ENCODE results near the gene EPN3.

EPN3 gene

GRCh38 chr17:50584116-50584515 lies 51.6 kb downstream of the EPN3 start:
- Histone ChIP-seq H3K9me3 (ENCODE audit: control insufficient read depth, low read length) (peaks cover 4% of the 10 kb centered on the region), H3K27ac (ENCODE audit: low read depth, low read length, severe bottlenecking) (no peak overlapping the region), H3K4me1 (ENCODE audit: control insufficient read depth, insufficient read depth, low read length, poor library complexity, severe bottlenecking) (no peaks in the 10 kb centered on the region), H3K4me3 (ENCODE audit: extremely low read depth, insufficient read depth, low read length, poor library complexity, severe bottlenecking) (no peak overlapping the region), H3K36me3 (ENCODE audit: control insufficient read depth, insufficient read depth, low read length) (no peaks in the 10 kb centered on the region)
- 72 to 92% methylated on average over 4 of the region's 4 CpGs for WGBS, 2 experiments (ENCODE audit: insufficient coverage in 2 of 2)

DNA sequence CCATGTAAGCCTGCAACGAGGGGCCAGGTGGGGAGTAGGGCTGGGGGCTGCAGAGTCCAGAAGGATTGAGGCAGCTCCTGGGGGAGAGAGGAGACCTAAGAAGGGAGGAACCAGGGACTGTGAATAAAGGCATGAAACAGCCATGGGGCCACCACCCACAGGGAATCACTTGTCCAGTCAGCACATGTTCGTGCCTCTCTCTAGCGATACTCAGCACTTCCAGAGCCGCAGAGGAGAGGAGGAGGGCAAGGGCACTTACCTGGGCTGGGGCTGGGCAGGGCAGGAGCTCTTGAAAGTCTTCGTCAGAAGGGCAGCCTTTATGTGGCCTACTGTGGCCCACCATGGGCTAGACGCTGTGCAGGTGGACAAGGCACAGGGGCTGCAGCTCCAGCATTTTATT lies 52.2 kb downstream of the EPN3 start:
- WGBS, 2 experiments (ENCODE audit: insufficient coverage in 2 of 2) = 96 to 97% methylated on average over 3 to 5 of the region's 6 CpGs
- Histone ChIP-seq H3K4me3 (ENCODE audit: extremely low read depth, insufficient read depth, low read length, poor library complexity, severe bottlenecking) (no peak overlapping the region), H3K36me3 (ENCODE audit: control insufficient read depth, insufficient read depth, low read length) (no peaks in the 10 kb centered on the region), H3K4me1 (ENCODE audit: control insufficient read depth, insufficient read depth, low read length, poor library complexity, severe bottlenecking) (no peaks in the 10 kb centered on the region), H3K27ac (ENCODE audit: low read depth, low read length, severe bottlenecking) (no peak overlapping the region), H3K9me3 (ENCODE audit: control insufficient read depth, low read length) (peaks cover 4% of the 10 kb centered on the region)

GRCh38 chr17:50585346-50585745 lies 52.8 kb downstream of the EPN3 start:
- Histone ChIP-seq H3K27ac (ENCODE audit: low read depth, low read length, severe bottlenecking) (no peak overlapping the region), H3K36me3 (ENCODE audit: control insufficient read depth, insufficient read depth, low read length) (no peaks in the 10 kb centered on the region), H3K4me1 (ENCODE audit: control insufficient read depth, insufficient read depth, low read length, poor library complexity, severe bottlenecking) (no peaks in the 10 kb centered on the region), H3K9me3 (ENCODE audit: control insufficient read depth, low read length) (peaks cover 4% of the 10 kb centered on the region), H3K4me3 (ENCODE audit: extremely low read depth, insufficient read depth, low read length, poor library complexity, severe bottlenecking) (no peak overlapping the region)
- 86% methylated on average over 2 of the region's 4 CpGs; no CpG with 5 or more reads in 1 of the 2 experiments for WGBS, 2 experiments (ENCODE audit: insufficient coverage in 2 of 2)

DNA sequence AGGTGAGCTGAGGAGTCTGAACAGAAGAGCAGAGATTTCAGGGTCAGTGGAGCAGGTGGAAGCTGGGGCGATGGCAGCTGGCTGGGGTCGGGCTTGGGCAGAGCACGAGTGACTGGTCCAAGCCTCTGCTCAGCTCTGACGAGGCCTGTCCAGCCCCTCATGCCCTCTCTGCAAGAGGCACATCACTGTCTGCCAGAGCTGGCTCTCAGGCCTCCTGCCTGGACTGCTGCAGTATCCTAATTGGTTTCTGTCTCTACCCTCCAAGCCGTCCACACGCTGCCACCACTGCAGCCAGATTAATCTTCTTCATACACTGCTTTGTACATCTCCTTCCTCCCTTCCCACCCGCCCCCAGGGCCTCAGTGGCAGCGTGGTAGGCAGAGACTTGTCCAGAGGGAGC lies 53.4 kb downstream of the EPN3 start:
- Histone ChIP-seq H3K36me3 (ENCODE audit: control insufficient read depth, insufficient read depth, low read length) (no peaks in the 10 kb centered on the region), H3K9me3 (ENCODE audit: control insufficient read depth, low read length) (peaks cover 4% of the 10 kb centered on the region), H3K4me3 (ENCODE audit: extremely low read depth, insufficient read depth, low read length, poor library complexity, severe bottlenecking) (no peak overlapping the region), H3K4me1 (ENCODE audit: control insufficient read depth, insufficient read depth, low read length, poor library complexity, severe bottlenecking) (no peaks in the 10 kb centered on the region), H3K27ac (ENCODE audit: low read depth, low read length, severe bottlenecking) (no peak overlapping the region)
- 82 to 85% methylated on average over 8 of the region's 8 CpGs for WGBS, 2 experiments (ENCODE audit: insufficient coverage in 2 of 2)

- H3K36me3 ChIP-seq (ENCODE audit: control insufficient read depth, insufficient read depth, low read length) = no peaks in the 10 kb centered on the region
- H3K27ac ChIP-seq (ENCODE audit: low read depth, low read length, severe bottlenecking) = no peak overlapping the region
- peaks cover 4% of the 10 kb centered on the region for H3K9me3 ChIP-seq (ENCODE audit: control insufficient read depth, low read length)
- H3K4me3 ChIP-seq (ENCODE audit: extremely low read depth, insufficient read depth, low read length, poor library complexity, severe bottlenecking) = no peak overlapping the region
- 57 to 66% methylated on average over 8 to 9 of the region's 9 CpGs for WGBS, 2 experiments (ENCODE audit: insufficient coverage in 2 of 2)
- H3K4me1 ChIP-seq (ENCODE audit: control insufficient read depth, insufficient read depth, low read length, poor library complexity, severe bottlenecking) = no peaks in the 10 kb centered on the region
These were observed 54.1 kb downstream of the EPN3 start for GRCh38 chr17:50586421-50587247.

- no peak overlapping the region for H3K27ac ChIP-seq (ENCODE audit: low read depth, low read length, severe bottlenecking)
- no peaks in the 10 kb centered on the region for H3K36me3 ChIP-seq (ENCODE audit: control insufficient read depth, insufficient read depth, low read length)
- H3K4me3 ChIP-seq (ENCODE audit: extremely low read depth, insufficient read depth, low read length, poor library complexity, severe bottlenecking) = no peak overlapping the region
- no peaks in the 10 kb centered on the region for H3K9me3 ChIP-seq (ENCODE audit: control insufficient read depth, low read length)
- WGBS, 2 experiments (ENCODE audit: insufficient coverage in 2 of 2) = 79 to 81% methylated on average over 8 to 9 of the region's 9 CpGs
- H3K4me1 ChIP-seq (ENCODE audit: control insufficient read depth, insufficient read depth, low read length, poor library complexity, severe bottlenecking) = no peaks in the 10 kb centered on the region
These were observed 55.0 kb downstream of the EPN3 start for GRCh38 chr17:50587571-50587970.

DNA sequence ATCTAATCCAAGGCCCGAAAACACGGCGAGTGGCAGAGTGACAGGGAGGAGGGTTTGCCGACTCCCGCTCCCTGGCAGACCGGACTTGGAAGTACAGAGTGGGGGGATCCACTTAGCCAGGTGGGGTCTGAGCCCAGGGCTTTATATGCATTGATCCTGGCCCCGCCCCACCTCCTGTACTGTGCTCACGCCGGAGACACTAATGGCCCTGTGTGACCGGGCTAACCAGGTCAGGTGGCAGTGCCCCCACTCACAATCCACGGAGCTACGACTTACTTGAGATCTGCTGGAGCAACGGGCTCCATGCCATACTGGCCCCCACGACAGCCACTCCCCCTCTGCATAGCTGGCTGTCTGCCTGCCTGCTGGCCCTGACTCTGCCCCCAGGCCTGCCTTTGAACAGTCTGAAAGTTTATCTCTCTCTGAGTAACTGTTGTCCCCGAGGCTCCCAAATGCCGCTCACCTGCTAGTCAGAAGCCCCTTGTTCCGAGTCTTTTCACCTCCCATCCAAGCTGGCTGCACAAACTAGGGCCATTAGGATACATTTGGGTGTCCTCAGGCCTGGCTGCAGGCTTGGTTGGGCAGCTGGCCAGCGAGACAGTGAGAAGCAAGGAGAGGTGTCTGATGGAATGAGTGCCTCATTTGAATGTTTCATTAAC lies 56.0 kb downstream of the EPN3 start:
- peaks cover 7% of the 10 kb centered on the region for H3K4me1 ChIP-seq (ENCODE audit: control insufficient read depth, insufficient read depth, low read length, poor library complexity, severe bottlenecking)
- WGBS, 2 experiments (ENCODE audit: insufficient coverage in 2 of 2) = 82 to 83% methylated on average over 13 to 18 of the region's 18 CpGs
- H3K27ac ChIP-seq (ENCODE audit: low read depth, low read length, severe bottlenecking) = no peak overlapping the region
- H3K4me3 ChIP-seq (ENCODE audit: extremely low read depth, insufficient read depth, low read length, poor library complexity, severe bottlenecking) = no peak overlapping the region
- H3K36me3 ChIP-seq (ENCODE audit: control insufficient read depth, insufficient read depth, low read length) = no peaks in the 10 kb centered on the region
- H3K9me3 ChIP-seq (ENCODE audit: control insufficient read depth, low read length) = no peaks in the 10 kb centered on the region

- WGBS, 2 experiments (ENCODE audit: insufficient coverage in 2 of 2) = 90% methylated on average over 9 to 10 of the region's 10 CpGs
- Histone ChIP-seq H3K4me1 (ENCODE audit: control insufficient read depth, insufficient read depth, low read length, poor library complexity, severe bottlenecking) (peaks cover 11% of the 10 kb centered on the region), H3K9me3 (ENCODE audit: control insufficient read depth, low read length) (no peaks in the 10 kb centered on the region), H3K4me3 (ENCODE audit: extremely low read depth, insufficient read depth, low read length, poor library complexity, severe bottlenecking) (no peak overlapping the region), H3K27ac (ENCODE audit: low read depth, low read length, severe bottlenecking) (no peak overlapping the region), H3K36me3 (ENCODE audit: control insufficient read depth, insufficient read depth, low read length) (no peaks in the 10 kb centered on the region)
These were observed 56.7 kb downstream of the EPN3 start for GRCh38 chr17:50589095-50589705.

GRCh38 chr17:50590946-50591737 lies 58.6 kb downstream of the EPN3 start:
- Histone ChIP-seq H3K4me3 (ENCODE audit: extremely low read depth, insufficient read depth, low read length, poor library complexity, severe bottlenecking) (no peak overlapping the region), H3K4me1 (ENCODE audit: control insufficient read depth, insufficient read depth, low read length, poor library complexity, severe bottlenecking) (peaks cover 11% of the 10 kb centered on the region), H3K9me3 (ENCODE audit: control insufficient read depth, low read length) (no peaks in the 10 kb centered on the region), H3K36me3 (ENCODE audit: control insufficient read depth, insufficient read depth, low read length) (no peaks in the 10 kb centered on the region), H3K27ac (ENCODE audit: low read depth, low read length, severe bottlenecking) (no peak overlapping the region)
- 87 to 97% methylated on average over 22 to 24 of the region's 24 CpGs for WGBS, 2 experiments (ENCODE audit: insufficient coverage in 2 of 2)

GRCh38 chr17:50593321-50593720 lies 60.8 kb downstream of the EPN3 start:
- H3K36me3 ChIP-seq (ENCODE audit: control insufficient read depth, insufficient read depth, low read length) = no peaks in the 10 kb centered on the region
- H3K9me3 ChIP-seq (ENCODE audit: control insufficient read depth, low read length) = no peaks in the 10 kb centered on the region
- H3K27ac ChIP-seq (ENCODE audit: low read depth, low read length, severe bottlenecking) = no peak overlapping the region
- peaks cover 11% of the 10 kb centered on the region for H3K4me1 ChIP-seq (ENCODE audit: control insufficient read depth, insufficient read depth, low read length, poor library complexity, severe bottlenecking)
- 26 to 44% methylated on average over 5 to 9 of the region's 10 CpGs for WGBS, 2 experiments (ENCODE audit: insufficient coverage in 2 of 2)
- no peak overlapping the region for H3K4me3 ChIP-seq (ENCODE audit: extremely low read depth, insufficient read depth, low read length, poor library complexity, severe bottlenecking)
